K562 (cell line): ENCODE measurements around the gene LRRC26.
A peak's percentile ranks its signal among the peaks of the same experiment; 100 is the strongest.

Experiments
- CTCF ChIP-seq, 3 experiments: IDR thresholded peaks in 2 of 3; conservative IDR thresholded peaks in 1 of 3; 2 replicates each; pipeline ENCODE4 v1.5.1; 2011 to 2012; ENCODE audit warnings: low read length in 3 of 3, mild to moderate bottlenecking in 3 of 3, control low read depth in 2 of 3, improper control_type of control experiment in 1 of 3, inconsistent platforms in 1 of 3, low read depth in 1 of 3, mixed read lengths in 1 of 3, moderate library complexity in 1 of 3; ENCODE audit not compliant: insufficient read depth in 2 of 3
- EZH2 ChIP-seq: IDR thresholded peaks from 2 replicates; pipeline ENCODE4 v1.6.1; 2012; ENCODE audit warnings: low read depth, mild to moderate bottlenecking, inconsistent platforms, low read length, borderline replicate concordance
- FOXP1 ChIP-seq: sonication (generic); formaldehyde crosslinking; IDR thresholded peaks from 2 replicates; pipeline ENCODE4 v1.8.0; 2022; ENCODE audit warnings: mild to moderate bottlenecking, missing genetic modification reagents
- HDGF ChIP-seq: fragments of 450-650 bp; IDR thresholded peaks from 2 replicates; pipeline ENCODE4 v1.6.1; 2016
- NR2C2 ChIP-seq, 2 experiments: fragments of 200-800 bp in 1 of 2; sonication (Bioruptor generic) in 1 of 2; sonication (generic) in 1 of 2; formaldehyde crosslinking in 1 of 2; IDR thresholded peaks; 2 replicates each; pipeline versions ENCODE4 v1.6.1 to v1.8.0; 2016 to 2022; ENCODE audit warnings: mild to moderate bottlenecking in 1 of 2, missing compliant biosample characterization in 1 of 2, missing genetic modification characterization in 1 of 2, missing genetic modification reagents in 1 of 2

- TF ChIP-seq HDGF (peak; percentile 19; the same call in 1 of the 2 replicates), NR2C2 (CRISPR knock-in tag; IDR thresholded peaks at IDR 0.05) (no peak), NR2C2 (tag; IDR thresholded peaks at IDR 0.05) (no peak), EZH2 (no peak), CTCF (IDR thresholded peaks at IDR 0.05 in 2 of 3, conservative IDR thresholded peaks at IDR 0.05 in 1 of 3; ENCODE audit: insufficient read depth in 2 of 3, low read depth in 1 of 3, low read length in 3 of 3) (peak in 1 of 3 experiments; percentile 27; a peak in 2 of 6 replicates), FOXP1 (CRISPR knock-in tag) (no peak)
Measured at GRCh38 chr9:137217276-137218211, 47.7 kb upstream of the LRRC26 start.
